HCT116 (cell line): ENCODE data around the gene DNM1L. TPM values are rescaled to one million over a fixed set of nuclear protein-coding genes. Genes with fewer than 3 reads are reported as not detected.

Source experiments
- ATAC-seq: fragments of 200-7000 bp; cut with Tn5 transposase; 2 replicates; pipeline ENCODE4 v1.9.1; 2020; ENCODE audit warnings: mild to moderate bottlenecking, moderate library complexity
- BruUV-seq: library from RNA; stranded (reverse); fragments of 400-500 nt; replicated peaks from 2 replicates; lab custom pipeline; 2021; lab: Mats Ljungman, UMichigan
- CTCF ChIA-PET: fragments of 300-600 bp; sonication (Branson Sonifier 250); formaldehyde crosslinking; loops from one replicate; lab custom pipeline; 2021; ENCODE audit warnings: antibody characterized with exemption; lab: Charles Lee
- POLR2A ChIA-PET: fragments of 300-600, 350-600 bp; sonication (Branson Sonifier 250); formaldehyde crosslinking; loops from one replicate; lab custom pipeline; 2021; ENCODE audit warnings: antibody characterized with exemption; lab: Charles Lee
- RAD21 ChIA-PET, 2 experiments: fragments of 300-600 bp; sonication (Branson Sonifier 250); formaldehyde crosslinking; loops; one replicate each; lab custom pipeline; 2023; ENCODE audit warnings: low total read pairs in 2 of 2; ENCODE audit not compliant: uncharacterized antibody in 2 of 2, unreplicated experiment in 2 of 2, low non-redundant PET in 1 of 2; lab: Charles Lee
- DNase-seq: peaks from one replicate; pipeline ENCODE4 v3.0.0-alpha.2; 2010; ENCODE audit warnings: low read depth, low spot score
- H2AFZ ChIP-seq: fragments of 200-600 bp; shearing (Covaris generic), sonication (generic); 2 replicates; pipeline ENCODE4 v1.6.1; 2017; ENCODE audit warnings: low read depth, mixed run types, mixed read lengths, antibody characterized with exemption, low read length; ENCODE audit not compliant: poor library complexity, severe bottlenecking
- H3K27ac ChIP-seq: 2 replicates; pipeline ENCODE4 v1.5.1; 2012; ENCODE audit warnings: low read depth, low read length
- H3K27me3 ChIP-seq: fragments of 200-600 bp; sonication (generic); 2 replicates; pipeline ENCODE4 v1.6.1; 2016; ENCODE audit warnings: mixed run types, low read length, mixed read lengths; ENCODE audit not compliant: insufficient read depth
- H3K36me3 ChIP-seq, 2 experiments: fragments of 200-500 bp in 1 of 2; fragments of 200-600 bp in 1 of 2; sonication (Bioruptor generic) in 1 of 2; sonication (generic) in 1 of 2; 2 replicates each; pipeline versions ENCODE4 v1.5.1 to v1.6.1; 2014 to 2016; ENCODE audit warnings: low read length in 2 of 2, inconsistent platforms in 1 of 2, mixed read lengths in 1 of 2, mixed run types in 1 of 2; ENCODE audit not compliant: insufficient read depth in 2 of 2, control insufficient read depth in 1 of 2
- H3K4me1 ChIP-seq, 2 experiments: fragments of 200-600 bp in 1 of 2; sonication (generic) in 1 of 2; 2 replicates each; pipeline versions ENCODE4 v1.5.1 to v1.6.1; 2012 to 2017; ENCODE audit warnings: low read length in 2 of 2, inconsistent platforms in 1 of 2, mild to moderate bottlenecking in 1 of 2, mixed read lengths in 1 of 2, mixed run types in 1 of 2, moderate library complexity in 1 of 2; ENCODE audit not compliant: insufficient read depth in 2 of 2, control insufficient read depth in 1 of 2
- H3K4me2 ChIP-seq: fragments of 200-600 bp; sonication (generic); 2 replicates; pipeline ENCODE4 v1.6.1; 2017; ENCODE audit warnings: mixed run types, low read length, mixed read lengths
- H3K4me3 ChIP-seq, 2 experiments: fragments of 200-600 bp in 1 of 2; sonication (generic) in 1 of 2; replicated peaks in 1 of 2; 2 replicates each; pipeline ENCODE4 v1.5.1; 2011 to 2016; ENCODE audit warnings: low read length in 2 of 2, control low read depth in 1 of 2, low read depth in 1 of 2, mild to moderate bottlenecking in 1 of 2, mixed read lengths in 1 of 2, mixed run types in 1 of 2
- H3K79me2 ChIP-seq: fragments of 200-600 bp; sonication (generic); 2 replicates; pipeline ENCODE4 v1.6.1; 2017; ENCODE audit warnings: mild to moderate bottlenecking, mixed run types, low read length, moderate library complexity, mixed read lengths; ENCODE audit not compliant: insufficient read depth
- H3K9ac ChIP-seq: fragments of 200-600 bp; sonication (generic); 2 replicates; pipeline ENCODE4 v1.6.1; 2016; ENCODE audit warnings: low read length, mixed read lengths
- H3K9me2 ChIP-seq: fragments of 200-600 bp; sonication (generic), shearing (Covaris generic); 2 replicates; pipeline ENCODE4 v1.6.1; 2017; ENCODE audit warnings: mixed run types, mild to moderate bottlenecking, moderate library complexity; ENCODE audit not compliant: insufficient read depth
- H3K9me3 ChIP-seq, 2 experiments: fragments of 200-500 bp in 1 of 2; fragments of 200-600 bp in 1 of 2; sonication (Bioruptor generic) in 1 of 2; sonication (generic) in 1 of 2; 2 replicates each; pipeline ENCODE4 v1.6.1; 2014 to 2017; ENCODE audit warnings: low read length in 2 of 2, mixed read lengths in 2 of 2, inconsistent platforms in 1 of 2, low read depth in 1 of 2, mild to moderate bottlenecking in 1 of 2, mixed run types in 1 of 2, moderate library complexity in 1 of 2; ENCODE audit not compliant: control insufficient read depth in 1 of 2, insufficient read depth in 1 of 2
- H4K20me1 ChIP-seq: fragments of 200-600 bp; sonication (generic), shearing (Covaris generic); 2 replicates; pipeline ENCODE4 v1.6.1; 2017; ENCODE audit warnings: mixed run types, mild to moderate bottlenecking, moderate library complexity; ENCODE audit not compliant: insufficient read depth
- CBX3 ChIP-seq: IDR thresholded peaks from 2 replicates; pipeline ENCODE4 v1.6.1; 2012; ENCODE audit warnings: low read depth
- CTCF ChIP-seq, 3 experiments: fragments of 200-600 bp in 1 of 3; sonication (generic) in 1 of 3; IDR thresholded peaks in 2 of 3; conservative IDR thresholded peaks in 1 of 3; 2 replicates each; pipeline ENCODE4 v1.5.1; 2012 to 2017; ENCODE audit warnings: low read depth in 2 of 3, low read length in 2 of 3, antibody characterized with exemption in 1 of 3, borderline replicate concordance in 1 of 3, control low read depth in 1 of 3, mild to moderate bottlenecking in 1 of 3, mixed read lengths in 1 of 3, mixed run types in 1 of 3, moderate library complexity in 1 of 3; ENCODE audit not compliant: insufficient read depth in 1 of 3
- EGR1 ChIP-seq: IDR thresholded peaks from 2 replicates; pipeline ENCODE4 v1.6.1; 2012; ENCODE audit warnings: low read depth
- ELF1 ChIP-seq: IDR thresholded peaks from 2 replicates; pipeline ENCODE4 v1.6.1; 2012; ENCODE audit warnings: low read depth, borderline replicate concordance
- EZH2 ChIP-seq: fragments of 200-600 bp; sonication (generic); IDR thresholded peaks from 2 replicates; pipeline ENCODE4 v1.6.1; 2017; ENCODE audit warnings: antibody characterized with exemption, mixed run types
- FOSL1 ChIP-seq: IDR thresholded peaks from 2 replicates; pipeline ENCODE4 v1.6.1; 2012; ENCODE audit warnings: low read depth
- POLR2AphosphoS5 ChIP-seq: IDR thresholded peaks from 2 replicates; pipeline ENCODE4 v1.6.1; 2011; ENCODE audit warnings: mild to moderate bottlenecking, low read depth, low read length, moderate library complexity
- RAD21 ChIP-seq: IDR thresholded peaks from 2 replicates; pipeline ENCODE4 v1.6.1; 2012; ENCODE audit warnings: low read depth, mild to moderate bottlenecking
- REST ChIP-seq: IDR thresholded peaks from 2 replicates; pipeline ENCODE4 v1.6.1; 2012; ENCODE audit warnings: low read depth
- SP1 ChIP-seq: IDR thresholded peaks from 2 replicates; pipeline ENCODE4 v1.6.1; 2012; ENCODE audit warnings: low read depth
- TCF7L2 ChIP-seq: IDR thresholded peaks from 2 replicates; pipeline ENCODE4 v1.7.0; 2011; ENCODE audit warnings: borderline replicate concordance, inconsistent platforms; ENCODE audit not compliant: insufficient read depth, insufficient read length; ENCODE audit errors: extremely low read depth
- YY1 ChIP-seq: IDR thresholded peaks from 2 replicates; pipeline ENCODE4 v1.6.1; 2011; ENCODE audit warnings: low read length, low read depth, moderate library complexity, mild to moderate bottlenecking; ENCODE audit not compliant: insufficient replicate concordance; ENCODE audit errors: extremely low read depth
- ZBTB33 ChIP-seq: IDR thresholded peaks from 2 replicates; pipeline ENCODE4 v1.6.1; 2011; ENCODE audit warnings: mild to moderate bottlenecking, low read length, moderate library complexity; ENCODE audit not compliant: insufficient replicate concordance; ENCODE audit errors: extremely low read depth
- ZNF274 ChIP-seq: fragments of 200-500 bp; sonication (Bioruptor generic); IDR thresholded peaks from 2 replicates; pipeline ENCODE4 v1.6.1; 2014; ENCODE audit warnings: mild to moderate bottlenecking, low read depth, low read length, inconsistent platforms
- intact Hi-C: fragments of 100-400 bp; cut with micrococcal nuclease; formaldehyde crosslinking; loops from 2 replicates; pipeline ENCODE4 v1.10.0; 2022
- total RNA-seq: library from RNA; stranded (reverse); gene quantifications from one replicate; pipeline ENCODE4 v1.2.1, GENCODE V29; 2021; ENCODE audit not compliant: unreplicated experiment

DNM1L gene
- total RNA-seq, 1 experiment from 2014 or later: 69.7 TPM

- H2AFZ ChIP-seq: no peak overlapping the region
- H4K20me1 ChIP-seq: no peaks in the 10 kb centered on the region
- no peaks in the 10 kb centered on the region for H3K27me3 ChIP-seq
- no peak overlapping the region for H3K9ac ChIP-seq
- no peak overlapping the region for H3K27ac ChIP-seq
- peak overlapping the region; percentile 86 for H3K4me2 ChIP-seq
- peaks cover 40% of the 10 kb centered on the region for H3K79me2 ChIP-seq
- H3K9me2 ChIP-seq: no peaks in the 10 kb centered on the region
- peaks cover 8 to 24% of the 10 kb centered on the region in 2 experiments; a peak in 3 of 4 replicates for H3K36me3 ChIP-seq
- CTCF ChIA-PET: interaction anchor here (0.9 to 3.8 kb wide), 15 partner anchors 10 to 1354 kb away, joined by 3 to 51 read pairs (median 7); partner anchors contain the start of genes ALG10 and PKP2
- DNase-seq (no peak), ATAC-seq (no peak)
- POLR2A ChIA-PET: interaction anchor here (0.7 to 1.9 kb wide), 5 partner anchors 13 to 1265 kb away, joined by 3 to 15 read pairs (median 4); partner anchors contain the start of genes ALG10 and PKP2
- H3K4me3 ChIP-seq: peak overlapping the region in 1 of 2 experiments; percentile 99; a peak in 2 of 4 replicates
- H3K4me1 ChIP-seq: peaks cover 6 to 15% of the 10 kb centered on the region in 2 experiments; a peak in 2 of 4 replicates
- no peaks in the 10 kb centered on the region for H3K9me3 ChIP-seq
- intact Hi-C loops: loop anchor here (1.0 kb wide), 2 partner anchors 163 to 1266 kb away; partner anchors contain the start of gene ALG10
- BruUV-seq: no TSS peak
- RAD21 ChIA-PET: interaction anchor here (1.3 to 1.6 kb wide), 5 partner anchors 161 to 1266 kb away, joined by 3 to 11 read pairs (median 8); partner anchors contain the start of gene ALG10 (in 2 of the 2)
- TF ChIP-seq ZNF274 (no peak), ZBTB33 (no peak), CBX3 (no peak), REST (no peak), CTCF (IDR thresholded peaks at IDR 0.05 in 2 of 3, conservative IDR thresholded peaks at IDR 0.05 in 1 of 3; ENCODE audit: borderline replicate concordance in 1 of 3, insufficient read depth in 1 of 3, low read depth in 2 of 3, low read length in 2 of 3) (no peak), EGR1 (no peak), YY1 (no peak), EZH2 (no peak), FOSL1 (no peak), SP1 (no peak), ELF1 (no peak), TCF7L2 (no peak), POLR2AphosphoS5 (no peak), RAD21 (no peak)
Measured at GRCh38 chr12:32756476-32757066, 77.5 kb downstream of the DNM1L start.
